HFFc6 (cell line): ENCODE data around the gene SATB1. TPM values are rescaled to one million over a fixed set of nuclear protein-coding genes. Genes with fewer than 3 reads are reported as not detected.
A peak's percentile ranks its signal among the peaks of the same experiment; 100 is the strongest.

Experiments used
- DNase-seq: peaks from one replicate; pipeline ENCODE4 v3.0.0-alpha.2; 2018
- H3K27ac Mint-ChIP-seq: 2 replicates; pipeline ENCODE4 v1.8.0; 2020; ENCODE audit warnings: mild to moderate bottlenecking, mixed read lengths
- H3K27me3 Mint-ChIP-seq: 2 replicates; pipeline ENCODE4 v1.8.0; 2021; ENCODE audit warnings: mild to moderate bottlenecking, moderate library complexity, mixed read lengths; ENCODE audit not compliant: insufficient read depth
- H3K36me3 Mint-ChIP-seq: 2 replicates; pipeline ENCODE4 v1.8.0; 2021; ENCODE audit warnings: low read depth, mixed read lengths
- H3K4me1 Mint-ChIP-seq: 2 replicates; pipeline ENCODE4 v1.8.0; 2020; ENCODE audit warnings: low read depth, mixed read lengths
- H3K4me3 Mint-ChIP-seq: 2 replicates; pipeline ENCODE4 v1.8.0; 2020; ENCODE audit warnings: mild to moderate bottlenecking, moderate library complexity, mixed read lengths
- H3K9me3 Mint-ChIP-seq: 2 replicates; pipeline ENCODE4 v1.8.0; 2020; ENCODE audit warnings: mild to moderate bottlenecking, mixed read lengths
- CTCF ChIP-seq: fragments of 200-600 bp; sonication (generic); IDR thresholded peaks from 2 replicates; pipeline ENCODE4 v1.5.0; 2021; ENCODE audit warnings: antibody characterized with exemption, mild to moderate bottlenecking
- total RNA-seq, 6 experiments: library from RNA; stranded (reverse); fragmentation: NEBNext Ultra II Directional; extraction: Animal tissue kit (Norgen Biotek cat#: 25700); gene quantifications; 2 replicates in 1 of 6; 3 replicates in 5 of 6; pipeline ENCODE4 v1.2.3, GENCODE V29; 2021

SATB1 gene
- total RNA-seq, 6 experiments from 2014 or later = 1.5 to 4.9 (median 2.3) TPM

GRCh38 chr3:18443665-18444594 lies 18.8 kb upstream of the SATB1 start:
- H3K27ac Mint-ChIP-seq = no peak overlapping the region

GRCh38 chr3:18442756-18443664 lies 17.9 kb upstream of the SATB1 start:
- Mint-ChIP-seq H3K27me3 (peaks cover 22% of the 10 kb centered on the region), H3K4me3 (no peak overlapping the region), H3K4me1 (peaks cover 17% of the 10 kb centered on the region), H3K9me3 (no peaks in the 10 kb centered on the region), H3K36me3 (no peaks in the 10 kb centered on the region), H3K27ac (no peak overlapping the region)
- no peak for TF ChIP-seq CTCF
- no peak for DNase-seq

More at GRCh38 chr3:18443665-18444594, 18.8 kb upstream of the SATB1 start:
- TF ChIP-seq CTCF = no peak
- Mint-ChIP-seq H3K4me1 (peaks cover 17% of the 10 kb centered on the region), H3K9me3 (peaks cover 1% of the 10 kb centered on the region), H3K4me3 (peak overlapping the region; percentile 64), H3K27me3 (peaks cover 20% of the 10 kb centered on the region), H3K36me3 (no peaks in the 10 kb centered on the region; the same call in 1 of the 2 replicates)
- no peak for DNase-seq

- Mint-ChIP-seq H3K4me1 (peaks cover 17% of the 10 kb centered on the region), H3K9me3 (no peaks in the 10 kb centered on the region), H3K4me3 (no peak overlapping the region), H3K27me3 (peaks cover 22% of the 10 kb centered on the region), H3K27ac (no peak overlapping the region), H3K36me3 (no peaks in the 10 kb centered on the region)
- no peak for DNase-seq
- TF ChIP-seq CTCF = no peak
Observed at GRCh38 chr3:18441551-18441950, 16.4 kb upstream of the SATB1 start.

GRCh38 chr3:18440066-18440722 lies 15.1 kb upstream of the SATB1 start:
- H3K4me1 Mint-ChIP-seq = peaks cover 17% of the 10 kb centered on the region
- H3K27me3 Mint-ChIP-seq = peaks cover 26% of the 10 kb centered on the region
- TF ChIP-seq CTCF = no peak
- no peaks in the 10 kb centered on the region for H3K9me3 Mint-ChIP-seq
- H3K27ac Mint-ChIP-seq = no peak overlapping the region
- DNase-seq = no peak
- peak overlapping the region; percentile 67 for H3K4me3 Mint-ChIP-seq
- H3K36me3 Mint-ChIP-seq = no peaks in the 10 kb centered on the region

- no peaks in the 10 kb centered on the region for H3K36me3 Mint-ChIP-seq
- TF ChIP-seq CTCF = no peak
Observed at GRCh38 chr3:18439281-18439680, 14.1 kb upstream of the SATB1 start.

More at GRCh38 chr3:18439281-18439680, 14.1 kb upstream of the SATB1 start:
- Mint-ChIP-seq H3K27me3 (peaks cover 25% of the 10 kb centered on the region), H3K27ac (no peak overlapping the region), H3K4me1 (peaks cover 17% of the 10 kb centered on the region), H3K9me3 (no peaks in the 10 kb centered on the region), H3K4me3 (no peak overlapping the region)
- DNase-seq = no peak
